Esophagus squamous epithelium (tissue), 5 donors: Measurements from ENCODE around the gene OR8B3. TPM values are rescaled to one million over a fixed set of nuclear protein-coding genes. Genes with fewer than 3 reads are reported as not detected.

Experiments
- DNase-seq: peaks from one replicate; lab custom pipeline; 2025; lab: John Stamatoyannopoulos, UW
- H3K27ac ChIP-seq, 4 donors: fragments of 200-600 bp; sonication (generic); one replicate each; pipeline ENCODE4 v1.5.1; 2016 to 2019; ENCODE audit warnings: mild to moderate bottlenecking in 1 of 4
- H3K27me3 ChIP-seq, 4 donors: fragments of 200-600 bp; sonication (generic); 1 replicate in 3 of 4; 2 replicates in 1 of 4; pipeline versions ENCODE4 v1.5.1 to v1.6.0; 2017 to 2021; ENCODE audit warnings: antibody characterized with exemption in 1 of 4
- H3K36me3 ChIP-seq, 3 donors: fragments of 200-600 bp; sonication (generic); one replicate each; pipeline ENCODE4 v1.5.1; 2016 to 2019
- H3K4me1 ChIP-seq, 3 donors: fragments of 200-600 bp; sonication (generic); one replicate each; pipeline ENCODE4 v1.5.1; 2017 to 2019
- H3K4me3 ChIP-seq, 4 donors: fragments of 200-600 bp; sonication (generic); 1 replicate in 3 of 4; 2 replicates in 1 of 4; pipeline ENCODE4 v1.5.1; 2016 to 2019; ENCODE audit warnings: mild to moderate bottlenecking in 2 of 4, moderate library complexity in 1 of 4
- H3K9me3 ChIP-seq, 3 donors: fragments of 200-600 bp; sonication (generic); one replicate each; pipeline ENCODE4 v1.5.1; 2016 to 2019
- POLR2A ChIP-seq, 4 donors: fragments of 450-650 bp; IDR thresholded peaks; one replicate each; pipeline ENCODE4 v1.6.1; 2017; ENCODE audit warnings: antibody characterized with exemption in 4 of 4, mild to moderate bottlenecking in 4 of 4, moderate library complexity in 3 of 4
- WGBS, 2 donors: methylation state at CpG; one replicate each; pipeline ENCODE4 v1.1.5; 2018; 5-methylcytosine and 5-hydroxymethylcytosine counted together
- intact Hi-C: fragments of 100-400 bp; cut with DNase I; formaldehyde crosslinking; loops from one replicate; pipeline ENCODE4 v1.15.0; 2022
- total RNA-seq, 4 donors: library from RNA; depleted of rRNA; stranded (reverse); fragments of >200 nt; gene quantifications; one replicate each; pipeline ENCODE4 v1.1.0, GENCODE V29; 2016
- TF ChIP-seq, protein P1 (sequence below), 6 experiments: fragments of 450-650 bp in 4 of 6; fragments of 200-600 bp in 2 of 6; sonication (generic) in 2 of 6; IDR thresholded peaks; one replicate each; pipeline ENCODE4 v1.5.1; 2016 to 2019; ENCODE audit warnings: antibody characterized with exemption in 6 of 6, mild to moderate bottlenecking in 4 of 6, moderate library complexity in 4 of 6
- donor health status: DM: yes; HTN: yes; CAD: no.

Gene OR8B3, protein sequence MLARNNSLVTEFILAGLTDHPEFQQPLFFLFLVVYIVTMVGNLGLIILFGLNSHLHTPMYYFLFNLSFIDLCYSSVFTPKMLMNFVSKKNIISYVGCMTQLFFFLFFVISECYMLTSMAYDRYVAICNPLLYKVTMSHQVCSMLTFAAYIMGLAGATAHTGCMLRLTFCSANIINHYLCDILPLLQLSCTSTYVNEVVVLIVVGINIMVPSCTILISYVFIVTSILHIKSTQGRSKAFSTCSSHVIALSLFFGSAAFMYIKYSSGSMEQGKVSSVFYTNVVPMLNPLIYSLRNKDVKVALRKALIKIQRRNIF
- total RNA-seq, result not detected

DNA sequence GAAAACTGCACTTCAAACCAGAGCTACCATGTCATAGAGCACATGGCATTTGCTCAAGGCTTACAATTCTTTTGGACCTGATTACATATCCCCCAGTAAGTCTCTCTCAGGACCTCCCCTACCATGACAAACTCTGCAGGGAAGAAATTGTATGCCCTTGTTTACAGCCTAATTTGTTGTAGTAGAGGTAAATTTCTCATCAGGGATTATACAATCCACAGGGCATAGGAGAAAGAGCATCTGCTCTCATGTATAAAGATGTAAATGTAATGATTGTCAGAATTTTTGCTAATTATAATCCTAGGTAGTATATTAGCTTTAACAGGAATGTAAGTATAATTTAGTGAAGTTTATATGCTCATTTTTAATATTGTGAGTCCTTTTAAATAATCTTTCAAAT is at the start of gene OR8B3:
Gene OR8B3 (minus strand): TSS at position 101 of the 400 bp plus-strand sequence. CDS start 1,673 bp downstream, outside the sequence.
- H3K27me3 ChIP-seq, result no peaks in the 10 kb centered on the region
- no peaks in the 10 kb centered on the region for H3K36me3 ChIP-seq
- no peaks in the 10 kb centered on the region for H3K9me3 ChIP-seq
- no peak within 1 kb of the TSS for H3K4me3 ChIP-seq
- DNase-seq, result no peak
- intact Hi-C loops, result no loop called here
- no peak for TF ChIP-seq POLR2A (IDR thresholded peaks at IDR 0.05)
- TF ChIP-seq, protein P1, sequence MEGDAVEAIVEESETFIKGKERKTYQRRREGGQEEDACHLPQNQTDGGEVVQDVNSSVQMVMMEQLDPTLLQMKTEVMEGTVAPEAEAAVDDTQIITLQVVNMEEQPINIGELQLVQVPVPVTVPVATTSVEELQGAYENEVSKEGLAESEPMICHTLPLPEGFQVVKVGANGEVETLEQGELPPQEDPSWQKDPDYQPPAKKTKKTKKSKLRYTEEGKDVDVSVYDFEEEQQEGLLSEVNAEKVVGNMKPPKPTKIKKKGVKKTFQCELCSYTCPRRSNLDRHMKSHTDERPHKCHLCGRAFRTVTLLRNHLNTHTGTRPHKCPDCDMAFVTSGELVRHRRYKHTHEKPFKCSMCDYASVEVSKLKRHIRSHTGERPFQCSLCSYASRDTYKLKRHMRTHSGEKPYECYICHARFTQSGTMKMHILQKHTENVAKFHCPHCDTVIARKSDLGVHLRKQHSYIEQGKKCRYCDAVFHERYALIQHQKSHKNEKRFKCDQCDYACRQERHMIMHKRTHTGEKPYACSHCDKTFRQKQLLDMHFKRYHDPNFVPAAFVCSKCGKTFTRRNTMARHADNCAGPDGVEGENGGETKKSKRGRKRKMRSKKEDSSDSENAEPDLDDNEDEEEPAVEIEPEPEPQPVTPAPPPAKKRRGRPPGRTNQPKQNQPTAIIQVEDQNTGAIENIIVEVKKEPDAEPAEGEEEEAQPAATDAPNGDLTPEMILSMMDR (IDR thresholded peaks at IDR 0.05), result no peak
- no peaks in the 10 kb centered on the region for H3K4me1 ChIP-seq
- no peak within 1 kb of the TSS for H3K27ac ChIP-seq

DNA sequence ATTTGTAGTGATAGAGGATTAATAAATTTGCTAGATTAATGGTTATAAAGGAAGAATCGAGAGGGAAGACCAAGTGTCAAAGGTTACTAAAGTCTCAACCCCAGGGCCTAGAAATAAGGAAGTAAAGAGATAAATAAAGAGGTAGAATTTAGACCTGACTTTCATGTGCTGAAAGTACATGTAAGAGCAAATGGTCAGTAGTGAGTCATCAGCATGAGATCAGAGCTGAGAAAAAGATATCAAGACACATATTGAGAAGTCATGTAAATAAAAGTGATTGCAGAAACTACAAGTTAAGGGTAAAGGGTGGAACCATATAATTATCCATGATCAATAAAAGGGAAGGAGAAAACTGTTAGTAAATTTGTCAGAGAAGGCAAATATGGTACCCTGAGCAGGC is 48.1 kb upstream of the OR8B3 start:
- intact Hi-C loops, result no loop called here
- no peaks in the 10 kb centered on the region for H3K9me3 ChIP-seq
- DNase-seq, result no peak
- 59 to 61% methylated on average over 1 of the region's 1 CpG for WGBS, 2 donors
- no peaks in the 10 kb centered on the region for H3K27me3 ChIP-seq
- TF ChIP-seq POLR2A (IDR thresholded peaks at IDR 0.05), result no peak
- TF ChIP-seq, protein P1 (IDR thresholded peaks at IDR 0.05), result no peak
- no peaks in the 10 kb centered on the region for H3K4me1 ChIP-seq
- no peaks in the 10 kb centered on the region for H3K36me3 ChIP-seq
- no peak overlapping the region for H3K4me3 ChIP-seq
- no peak overlapping the region for H3K27ac ChIP-seq

DNA sequence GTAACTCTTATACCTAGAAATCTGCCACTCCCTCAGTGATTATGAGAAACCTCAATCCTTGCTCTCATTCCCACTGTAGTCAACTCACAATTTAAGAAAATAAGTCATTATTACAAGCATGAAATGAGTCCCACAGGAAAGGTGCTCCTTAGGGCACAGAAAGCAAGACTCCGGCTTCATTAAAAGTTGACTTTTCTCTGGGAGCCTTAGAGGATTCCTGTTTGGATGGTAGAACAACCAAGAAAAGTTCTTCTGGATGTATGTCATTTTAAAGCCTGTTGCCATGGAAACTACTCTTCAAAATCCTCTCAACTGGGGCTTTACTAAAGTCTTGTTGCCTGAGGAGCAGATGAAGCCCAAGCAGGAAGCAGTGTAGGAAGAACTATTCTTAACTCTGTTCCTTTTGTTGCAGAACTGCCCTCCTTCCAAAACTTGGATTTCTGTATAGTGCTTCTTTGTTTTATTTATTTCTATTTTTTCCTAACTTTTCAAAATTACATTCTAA is 46.9 kb upstream of the OR8B3 start, which contains the start of gene OR8B8:
Gene OR8B8 (minus strand): TSS at position 51 of the 505 bp plus-strand sequence. CDS start 4,611 bp downstream, outside the sequence.
- Histone ChIP-seq H3K4me3 (no peak within 1 kb of the TSS), H3K9me3 (no peaks in the 10 kb centered on the region), H3K36me3 (no peaks in the 10 kb centered on the region), H3K27me3 (no peaks in the 10 kb centered on the region), H3K27ac (no peak within 1 kb of the TSS), H3K4me1 (no peaks in the 10 kb centered on the region)
- intact Hi-C loops, result no loop called here
- TF ChIP-seq, protein P1 (IDR thresholded peaks at IDR 0.05), result no peak
- no peak for TF ChIP-seq POLR2A (IDR thresholded peaks at IDR 0.05)
- 90 to 93% methylated on average over 1 of the region's 1 CpG for WGBS, 2 donors
- no peak for DNase-seq

DNA sequence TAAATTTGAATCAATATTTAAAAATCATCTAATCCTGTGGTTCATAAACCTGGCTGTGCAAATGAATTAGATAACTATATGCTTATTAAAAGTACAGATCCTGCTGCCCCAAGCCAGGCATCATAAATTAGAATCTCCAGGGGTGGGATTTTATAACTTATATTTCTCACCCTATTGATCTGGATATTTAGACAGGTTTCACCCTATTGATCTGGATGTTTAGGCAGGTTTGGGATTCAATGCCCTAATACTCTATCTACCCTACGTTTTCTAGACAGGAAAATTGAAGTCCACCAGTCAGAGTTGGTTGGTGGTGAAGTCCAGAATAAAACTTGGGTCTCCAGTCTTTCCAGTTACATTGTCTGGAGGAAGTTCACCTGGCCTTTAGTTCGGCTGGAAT is 44.0 kb upstream of the OR8B3 start:
- no peaks in the 10 kb centered on the region for H3K27me3 ChIP-seq
- H3K9me3 ChIP-seq, result no peaks in the 10 kb centered on the region
- no peak for DNase-seq
- H3K36me3 ChIP-seq, result no peaks in the 10 kb centered on the region
- TF ChIP-seq POLR2A (IDR thresholded peaks at IDR 0.05), result no peak
- TF ChIP-seq, protein P1 (IDR thresholded peaks at IDR 0.05), result no peak
- WGBS, 2 donors, result 49 to 57% methylated on average over 1 to 2 of the region's 2 CpGs
- intact Hi-C loops, result no loop called here
- no peak overlapping the region for H3K4me3 ChIP-seq
- no peaks in the 10 kb centered on the region for H3K4me1 ChIP-seq
- no peak overlapping the region for H3K27ac ChIP-seq

DNA sequence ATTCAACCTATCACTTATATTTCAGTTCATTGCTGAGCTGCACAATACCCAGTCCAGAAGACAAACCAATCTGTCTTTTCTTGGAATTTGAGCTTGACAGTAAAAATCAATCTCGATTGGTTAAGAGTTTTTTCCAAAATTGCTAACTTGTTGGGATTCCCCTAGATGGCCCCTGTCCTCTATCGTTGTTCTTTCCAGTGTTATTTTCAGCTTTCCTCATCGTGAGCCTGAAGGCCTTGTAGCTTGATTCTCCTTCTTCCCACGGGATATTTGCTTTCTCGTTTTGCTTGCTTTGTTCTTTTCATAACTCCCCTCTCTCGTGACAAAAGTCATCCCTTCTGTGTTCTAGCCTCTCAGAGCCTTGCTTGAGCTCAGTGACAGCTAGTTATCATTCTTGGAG is 43.6 kb upstream of the OR8B3 start:
- no peaks in the 10 kb centered on the region for H3K9me3 ChIP-seq
- H3K4me3 ChIP-seq, result no peak overlapping the region
- no peak for DNase-seq
- intact Hi-C loops, result no loop called here
- TF ChIP-seq, protein P1 (IDR thresholded peaks at IDR 0.05), result no peak
- TF ChIP-seq POLR2A (IDR thresholded peaks at IDR 0.05), result no peak
- no peaks in the 10 kb centered on the region for H3K4me1 ChIP-seq
- no peak overlapping the region for H3K27ac ChIP-seq
- H3K27me3 ChIP-seq, result no peaks in the 10 kb centered on the region
- no peaks in the 10 kb centered on the region for H3K36me3 ChIP-seq
- 42 to 44% methylated on average over 6 of the region's 6 CpGs for WGBS, 2 donors
